ENCODE measurements around the gene DDX51.

DDX51 gene

DNA sequence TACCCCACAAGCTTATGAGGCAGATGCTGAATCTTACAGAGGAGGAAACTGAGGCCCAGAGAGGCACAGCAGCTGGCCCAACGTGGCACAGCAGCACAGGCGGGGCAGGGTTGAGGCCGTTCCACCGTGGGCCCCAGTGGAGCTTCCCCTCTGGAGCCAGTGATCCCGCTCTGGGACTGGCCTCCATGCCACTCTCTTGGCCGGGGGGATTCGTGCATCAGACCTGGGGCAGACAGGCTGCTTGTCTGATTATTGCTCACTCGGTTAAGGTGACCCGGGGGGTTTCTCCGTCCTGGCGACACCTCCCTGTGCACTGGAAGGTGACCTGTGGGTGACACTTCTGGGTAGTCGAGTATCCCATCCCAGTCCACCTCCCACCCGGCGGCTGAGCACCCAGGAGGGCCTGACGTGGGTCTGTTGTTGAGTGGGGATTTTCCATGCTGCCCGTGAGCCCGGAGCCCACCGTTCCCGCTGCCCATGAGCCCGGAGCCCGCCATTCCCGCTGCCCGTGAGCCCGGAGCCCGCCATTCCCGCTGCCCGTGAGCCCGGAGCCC is 27.9 kb upstream of the DDX51 start:
- no peak for DNase-seq
- Mint-ChIP-seq H3K27ac (no peak overlapping the region), H3K27me3 (ENCODE audit: low read depth, poor library complexity) (peaks cover 20% of the 10 kb centered on the region), H3K4me3 (no peak overlapping the region), H3K36me3 (ENCODE audit: low read depth) (no peaks in the 10 kb centered on the region), H3K9me3 (peaks cover 3% of the 10 kb centered on the region), H3K4me1 (peaks cover 45% of the 10 kb centered on the region)
- TF ChIP-seq, protein P1, sequence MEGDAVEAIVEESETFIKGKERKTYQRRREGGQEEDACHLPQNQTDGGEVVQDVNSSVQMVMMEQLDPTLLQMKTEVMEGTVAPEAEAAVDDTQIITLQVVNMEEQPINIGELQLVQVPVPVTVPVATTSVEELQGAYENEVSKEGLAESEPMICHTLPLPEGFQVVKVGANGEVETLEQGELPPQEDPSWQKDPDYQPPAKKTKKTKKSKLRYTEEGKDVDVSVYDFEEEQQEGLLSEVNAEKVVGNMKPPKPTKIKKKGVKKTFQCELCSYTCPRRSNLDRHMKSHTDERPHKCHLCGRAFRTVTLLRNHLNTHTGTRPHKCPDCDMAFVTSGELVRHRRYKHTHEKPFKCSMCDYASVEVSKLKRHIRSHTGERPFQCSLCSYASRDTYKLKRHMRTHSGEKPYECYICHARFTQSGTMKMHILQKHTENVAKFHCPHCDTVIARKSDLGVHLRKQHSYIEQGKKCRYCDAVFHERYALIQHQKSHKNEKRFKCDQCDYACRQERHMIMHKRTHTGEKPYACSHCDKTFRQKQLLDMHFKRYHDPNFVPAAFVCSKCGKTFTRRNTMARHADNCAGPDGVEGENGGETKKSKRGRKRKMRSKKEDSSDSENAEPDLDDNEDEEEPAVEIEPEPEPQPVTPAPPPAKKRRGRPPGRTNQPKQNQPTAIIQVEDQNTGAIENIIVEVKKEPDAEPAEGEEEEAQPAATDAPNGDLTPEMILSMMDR (IDR thresholded peaks at IDR 0.05), result no peak

DNA sequence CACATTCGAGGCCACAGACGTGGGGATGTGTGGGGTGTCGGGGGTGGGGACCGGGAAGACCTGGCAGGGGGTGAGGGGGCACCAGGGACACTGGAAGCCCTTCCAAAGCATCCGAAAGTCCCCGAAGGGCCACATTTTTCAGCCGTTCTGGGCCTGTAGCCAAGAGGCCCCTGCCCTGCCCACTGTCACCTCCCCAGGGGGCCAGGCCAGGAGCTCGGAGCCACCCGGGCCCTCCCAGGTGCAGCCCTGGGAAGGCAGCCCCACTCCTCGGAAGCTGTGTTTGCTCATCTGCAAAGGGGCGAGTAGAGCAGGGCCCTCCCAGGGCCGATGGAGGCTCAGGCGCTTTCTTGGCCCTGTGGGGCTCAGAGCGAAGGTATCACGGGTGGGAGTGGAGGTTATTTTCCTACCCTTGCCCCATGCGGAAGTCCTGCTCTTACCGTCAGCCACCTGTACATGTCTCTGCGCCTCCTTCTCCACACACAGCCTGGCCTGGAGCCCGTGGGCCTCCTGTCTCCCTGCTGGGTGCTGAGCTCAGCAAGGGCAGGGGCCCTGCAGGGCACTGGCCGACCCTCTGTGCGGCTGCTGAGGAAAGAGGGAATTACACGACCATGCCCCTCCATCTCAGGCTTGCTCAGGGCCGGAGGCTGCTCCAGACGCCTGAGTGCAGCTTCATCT is 27.3 kb upstream of the DDX51 start:
- TF ChIP-seq, protein P1 (IDR thresholded peaks at IDR 0.05), result no peak
- H3K27me3 Mint-ChIP-seq (ENCODE audit: low read depth, poor library complexity), result peaks cover 22% of the 10 kb centered on the region
- no peak overlapping the region for H3K27ac Mint-ChIP-seq
- no peaks in the 10 kb centered on the region for H3K36me3 Mint-ChIP-seq (ENCODE audit: low read depth)
- H3K9me3 Mint-ChIP-seq, result peaks cover 8% of the 10 kb centered on the region
- H3K4me3 Mint-ChIP-seq, result no peak overlapping the region
- DNase-seq, result no peak
- peaks cover 39% of the 10 kb centered on the region for H3K4me1 Mint-ChIP-seq

DNA sequence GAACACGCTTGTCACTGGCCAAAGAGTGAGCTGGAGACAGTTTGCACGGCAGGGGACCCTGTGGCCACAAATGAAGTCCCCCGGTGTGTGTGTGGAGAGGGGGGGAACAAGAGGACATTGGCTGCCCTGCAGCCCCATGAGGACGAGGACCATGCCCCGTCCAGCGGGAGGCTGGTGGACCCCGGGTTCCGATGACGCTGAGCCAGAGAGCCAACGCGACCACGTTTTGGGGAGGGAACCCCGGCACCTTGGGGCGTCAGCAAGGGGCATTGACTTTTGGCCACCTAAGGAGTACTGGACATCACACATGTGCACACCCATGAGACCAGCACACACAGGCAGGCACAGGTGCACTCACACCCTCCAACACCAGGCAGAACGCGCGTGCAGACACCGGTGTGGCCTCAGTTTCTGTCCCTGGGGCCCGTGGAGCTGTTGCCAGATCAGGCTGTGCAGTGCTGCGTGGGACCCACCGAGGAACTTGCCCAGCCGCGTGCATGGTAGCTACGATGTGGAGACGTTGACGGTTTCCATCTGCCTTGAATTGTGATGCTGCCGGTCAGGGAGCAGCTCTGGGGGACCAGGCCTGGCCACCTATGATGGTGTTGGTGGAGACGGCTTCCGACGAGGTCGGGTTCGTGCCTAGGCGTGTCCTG is 26.6 kb upstream of the DDX51 start:
- H3K36me3 Mint-ChIP-seq (ENCODE audit: low read depth), result no peaks in the 10 kb centered on the region
- H3K4me3 Mint-ChIP-seq, result no peak overlapping the region
- H3K4me1 Mint-ChIP-seq, result peaks cover 36% of the 10 kb centered on the region
- H3K9me3 Mint-ChIP-seq, result peaks cover 13% of the 10 kb centered on the region
- DNase-seq, result no peak
- TF ChIP-seq, protein P1 (IDR thresholded peaks at IDR 0.05), result no peak
- H3K27me3 Mint-ChIP-seq (ENCODE audit: low read depth, poor library complexity), result peaks cover 26% of the 10 kb centered on the region
- no peak overlapping the region for H3K27ac Mint-ChIP-seq

DNA sequence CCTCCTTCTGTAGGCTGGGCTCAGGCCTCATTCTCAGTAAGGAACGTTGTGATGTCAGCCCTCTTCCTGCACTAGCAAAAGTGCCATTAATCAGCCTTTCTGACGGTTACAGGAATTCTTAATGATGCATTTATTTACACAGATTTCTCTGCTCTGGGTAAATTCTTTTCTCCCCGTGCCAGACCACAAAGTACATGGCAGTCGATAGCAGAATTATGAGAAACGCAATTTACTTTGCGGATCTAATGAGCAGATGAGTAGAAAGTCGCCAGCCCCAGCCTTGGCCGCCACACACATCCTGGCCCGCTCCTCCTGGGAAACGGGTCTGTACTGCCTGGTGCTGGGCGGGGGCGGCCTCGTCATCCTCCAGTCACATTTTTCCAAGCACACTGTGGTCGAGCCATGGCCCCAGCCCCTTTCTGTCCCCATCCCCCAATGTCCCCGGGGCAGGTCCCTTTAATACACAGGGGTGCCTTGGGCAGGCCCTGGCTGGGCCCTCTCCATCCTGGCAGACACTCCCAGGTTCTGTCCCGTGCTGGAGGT is 26.0 kb upstream of the DDX51 start:
- TF ChIP-seq, protein P1 (IDR thresholded peaks at IDR 0.05), result no peak

DNA sequence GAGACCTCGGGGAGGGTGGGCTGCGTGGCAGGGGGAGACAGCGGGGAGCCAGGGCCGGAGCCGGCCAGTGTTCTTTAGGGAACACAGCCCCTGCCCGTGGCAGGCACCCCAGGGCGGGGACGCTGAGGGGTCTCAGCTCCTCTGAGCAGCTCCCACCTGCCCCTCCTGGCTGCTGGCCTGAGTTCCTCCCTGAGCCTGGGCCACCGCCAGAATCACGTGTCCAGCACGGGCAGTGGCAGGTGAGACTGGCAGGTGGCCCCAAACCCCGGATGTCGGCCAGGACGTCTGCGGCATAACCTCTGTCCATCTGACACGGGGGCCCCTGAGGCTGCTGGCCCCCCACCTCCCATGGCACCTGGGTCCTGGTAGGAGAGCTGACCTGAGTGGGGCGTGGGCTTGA is 25.3 kb upstream of the DDX51 start:
- Mint-ChIP-seq H3K36me3 (ENCODE audit: low read depth) (no peaks in the 10 kb centered on the region), H3K4me1 (peaks cover 31% of the 10 kb centered on the region), H3K4me3 (no peak overlapping the region), H3K27me3 (ENCODE audit: low read depth, poor library complexity) (peaks cover 26% of the 10 kb centered on the region), H3K9me3 (peaks cover 13% of the 10 kb centered on the region), H3K27ac (no peak overlapping the region)
- DNase-seq, result no peak
- TF ChIP-seq, protein P1 (IDR thresholded peaks at IDR 0.05), result no peak

More for the DNA sequence above, 26.0 kb upstream of the DDX51 start:
- Mint-ChIP-seq H3K27ac (no peak overlapping the region), H3K4me3 (no peak overlapping the region), H3K36me3 (ENCODE audit: low read depth) (no peaks in the 10 kb centered on the region), H3K27me3 (ENCODE audit: low read depth, poor library complexity) (peaks cover 26% of the 10 kb centered on the region), H3K4me1 (peaks cover 36% of the 10 kb centered on the region), H3K9me3 (peaks cover 13% of the 10 kb centered on the region)
- DNase-seq, result no peak

Data from nephron progenitor cell (in vitro differentiated cells).